K562 (cell line): Measurements from ENCODE around the gene DNAJC1. TPM values are rescaled to one million over a fixed set of nuclear protein-coding genes. Genes with fewer than 3 reads are reported as not detected.

Experiments
- BRD9 ChIP-seq: fragments of 450-650 bp; IDR thresholded peaks from 2 replicates; pipeline ENCODE4 v1.6.1; 2018; ENCODE audit warnings: low read depth; ENCODE audit not compliant: partially characterized antibody
- E2F3 ChIP-seq: fragments of 250-450 bp; sonication (Bioruptor Pico); IDR thresholded peaks from 2 replicates; pipeline ENCODE4 v1.4.0; 2020; ENCODE audit warnings: mild to moderate bottlenecking
- ELF1 ChIP-seq: fragments of 200-800 bp; sonication (Bioruptor generic); IDR thresholded peaks from 2 replicates; pipeline ENCODE4 v1.6.1; 2016; ENCODE audit warnings: missing genetic modification characterization, missing compliant biosample characterization
- HNRNPK ChIP-seq: fragments of 200-400 bp; formaldehyde crosslinking; IDR thresholded peaks from one replicate; pipeline ENCODE4 v1.6.1; 2018; ENCODE audit warnings: mild to moderate bottlenecking, low read depth, low read length; ENCODE audit not compliant: poor library complexity, severe bottlenecking
- JUN ChIP-seq, 2 experiments: sonication (generic) in 1 of 2; formaldehyde crosslinking in 1 of 2; IDR thresholded peaks; 2 replicates each; pipeline versions ENCODE4 v1.6.1 to v1.8.0; 2012 to 2022; ENCODE audit warnings: borderline replicate concordance in 2 of 2, mild to moderate bottlenecking in 2 of 2, improper control_type of control experiment in 1 of 2, low read depth in 1 of 2, low read length in 1 of 2, missing genetic modification reagents in 1 of 2
- NCOA1 ChIP-seq: fragments of 450-650 bp; IDR thresholded peaks from 2 replicates; pipeline ENCODE4 v1.6.1; 2016; ENCODE audit warnings: low read depth
- PHF8 ChIP-seq: fragments of 200-600 bp; sonication (generic); IDR thresholded peaks from 2 replicates; pipeline ENCODE4 v1.6.1; 2012; ENCODE audit warnings: mixed run types, mild to moderate bottlenecking, inconsistent platforms, low read length, moderate library complexity, borderline replicate concordance
- ZBED1 ChIP-seq: IDR thresholded peaks from 2 replicates; pipeline ENCODE4 v1.6.1; 2014
- ZBTB49 ChIP-seq: sonication (generic); formaldehyde crosslinking; IDR thresholded peaks from 2 replicates; pipeline ENCODE4 v1.8.0; 2022; ENCODE audit warnings: missing genetic modification reagents, mild to moderate bottlenecking, borderline replicate concordance
- ZNF639 ChIP-seq, 2 experiments: fragments of 200-800 bp in 1 of 2; sonication (Bioruptor generic) in 1 of 2; sonication (generic) in 1 of 2; formaldehyde crosslinking in 1 of 2; IDR thresholded peaks in 1 of 2; conservative IDR thresholded peaks in 1 of 2; 2 replicates each; pipeline versions ENCODE4 v1.5.0 to v1.6.1; 2016 to 2020; ENCODE audit warnings: missing compliant biosample characterization in 1 of 2, missing genetic modification characterization in 1 of 2, missing genetic modification reagents in 1 of 2
- polyA plus RNA-seq, 8 experiments: library from polyadenylated mRNA; depleted of rRNA in 4 of 8; stranded (reverse) in 5 of 8; unstranded in 3 of 8; fragments of >200 nt; fragmentation: Nextera tagmentation in 2 of 8; fragmentation: Illumina TruSeq in 1 of 8; extraction: Ambion mirVana in 2 of 8; extraction: Trizol in 1 of 8; gene quantifications; 2 replicates each; pipeline versions ENCODE4 v1.2.1 to v1.2.3, GENCODE V29; 2011 to 2014; ENCODE audit warnings: inconsistent platforms in 1 of 8, missing spikeins in 1 of 8
- total RNA-seq, 7 experiments: library from RNA; depleted of rRNA in 6 of 7; stranded (reverse); fragments of >200 nt in 6 of 7; fragmentation: Illumina TruSeq in 2 of 7; extraction: Trizol in 2 of 7; gene quantifications; 2 replicates each; pipeline versions ENCODE4 v1.2.1 to v1.2.3, GENCODE V29; 2011 to 2021; ENCODE audit warnings: low replicate concordance in 1 of 7
- TF ChIP-seq, protein P1 (sequence below): sonication (generic); formaldehyde crosslinking; IDR thresholded peaks from 2 replicates; pipeline ENCODE4 v1.8.0; 2023; ENCODE audit warnings: missing genetic modification reagents, mild to moderate bottlenecking, borderline replicate concordance
- TF ChIP-seq, protein P2 (sequence below): sonication (generic); formaldehyde crosslinking; IDR thresholded peaks from 2 replicates; pipeline ENCODE4 v1.8.1; 2023; ENCODE audit warnings: mild to moderate bottlenecking, missing genetic modification reagents

The DNAJC1 gene
- total and polyA plus RNA-seq, 9 of the 15 experiments (the other 6 are each of a cell fraction or from before 2014, with no cell fraction given), result 5.4 to 77.6 (median 40.3) TPM

DNA sequence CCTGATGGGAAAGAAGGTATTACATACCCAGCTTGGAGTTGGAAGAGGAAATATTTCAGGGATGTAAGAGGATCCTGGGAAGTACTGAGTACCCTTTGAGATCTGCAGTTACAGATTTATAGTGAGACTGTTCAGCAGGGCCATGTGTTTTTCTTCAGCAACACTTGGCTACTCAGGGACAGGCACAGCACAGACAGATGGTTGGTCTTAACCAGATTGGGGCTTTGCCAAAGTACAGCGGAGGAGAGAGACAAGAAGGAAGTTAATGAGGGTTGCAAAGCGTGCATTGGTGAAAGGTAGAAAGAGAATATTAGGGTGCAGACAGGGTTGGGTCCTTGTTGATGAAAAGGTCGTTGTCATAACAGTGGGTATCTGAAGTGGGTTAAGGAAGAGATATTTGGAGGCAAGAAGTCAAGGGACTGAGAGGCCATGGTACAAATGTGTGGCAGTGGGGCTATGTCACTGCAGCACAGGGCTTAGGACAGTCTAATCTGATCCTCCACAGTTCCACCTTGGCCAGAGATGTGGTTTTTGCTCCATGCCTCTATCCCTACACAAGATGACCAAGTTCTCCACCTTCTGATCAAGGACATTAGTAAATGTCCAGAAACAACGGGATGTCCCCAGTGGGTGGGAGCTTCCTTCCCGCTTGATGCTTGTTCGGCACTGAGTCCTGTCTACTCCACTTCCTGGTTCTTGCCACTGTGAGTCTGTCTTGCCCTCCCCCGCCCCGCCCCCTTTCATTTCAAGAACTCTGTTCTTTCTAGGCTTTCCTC is 18.9 kb upstream of the DNAJC1 start (continued):
- TF ChIP-seq ZNF639 (CRISPR knock-in tag; conservative IDR thresholded peaks at IDR 0.05 in 1 of 2, IDR thresholded peaks at IDR 0.05 in 1 of 2) (no peak), BRD9 (peak; percentile 32), NCOA1 (no peak), ZBED1 (no peak), JUN (IDR thresholded peaks at IDR 0.05; ENCODE audit: borderline replicate concordance, low read depth, low read length) (no peak), JUN (CRISPR knock-in tag; IDR thresholded peaks at IDR 0.05; ENCODE audit: borderline replicate concordance) (no peak), ZBTB49 (CRISPR knock-in tag) (no peak), PHF8 (peak; percentile 38; the same call in 1 of the 2 replicates), E2F3 (no peak), ELF1 (tag) (peak; percentile 80), HNRNPK (no peak)
- TF ChIP-seq, protein P1, sequence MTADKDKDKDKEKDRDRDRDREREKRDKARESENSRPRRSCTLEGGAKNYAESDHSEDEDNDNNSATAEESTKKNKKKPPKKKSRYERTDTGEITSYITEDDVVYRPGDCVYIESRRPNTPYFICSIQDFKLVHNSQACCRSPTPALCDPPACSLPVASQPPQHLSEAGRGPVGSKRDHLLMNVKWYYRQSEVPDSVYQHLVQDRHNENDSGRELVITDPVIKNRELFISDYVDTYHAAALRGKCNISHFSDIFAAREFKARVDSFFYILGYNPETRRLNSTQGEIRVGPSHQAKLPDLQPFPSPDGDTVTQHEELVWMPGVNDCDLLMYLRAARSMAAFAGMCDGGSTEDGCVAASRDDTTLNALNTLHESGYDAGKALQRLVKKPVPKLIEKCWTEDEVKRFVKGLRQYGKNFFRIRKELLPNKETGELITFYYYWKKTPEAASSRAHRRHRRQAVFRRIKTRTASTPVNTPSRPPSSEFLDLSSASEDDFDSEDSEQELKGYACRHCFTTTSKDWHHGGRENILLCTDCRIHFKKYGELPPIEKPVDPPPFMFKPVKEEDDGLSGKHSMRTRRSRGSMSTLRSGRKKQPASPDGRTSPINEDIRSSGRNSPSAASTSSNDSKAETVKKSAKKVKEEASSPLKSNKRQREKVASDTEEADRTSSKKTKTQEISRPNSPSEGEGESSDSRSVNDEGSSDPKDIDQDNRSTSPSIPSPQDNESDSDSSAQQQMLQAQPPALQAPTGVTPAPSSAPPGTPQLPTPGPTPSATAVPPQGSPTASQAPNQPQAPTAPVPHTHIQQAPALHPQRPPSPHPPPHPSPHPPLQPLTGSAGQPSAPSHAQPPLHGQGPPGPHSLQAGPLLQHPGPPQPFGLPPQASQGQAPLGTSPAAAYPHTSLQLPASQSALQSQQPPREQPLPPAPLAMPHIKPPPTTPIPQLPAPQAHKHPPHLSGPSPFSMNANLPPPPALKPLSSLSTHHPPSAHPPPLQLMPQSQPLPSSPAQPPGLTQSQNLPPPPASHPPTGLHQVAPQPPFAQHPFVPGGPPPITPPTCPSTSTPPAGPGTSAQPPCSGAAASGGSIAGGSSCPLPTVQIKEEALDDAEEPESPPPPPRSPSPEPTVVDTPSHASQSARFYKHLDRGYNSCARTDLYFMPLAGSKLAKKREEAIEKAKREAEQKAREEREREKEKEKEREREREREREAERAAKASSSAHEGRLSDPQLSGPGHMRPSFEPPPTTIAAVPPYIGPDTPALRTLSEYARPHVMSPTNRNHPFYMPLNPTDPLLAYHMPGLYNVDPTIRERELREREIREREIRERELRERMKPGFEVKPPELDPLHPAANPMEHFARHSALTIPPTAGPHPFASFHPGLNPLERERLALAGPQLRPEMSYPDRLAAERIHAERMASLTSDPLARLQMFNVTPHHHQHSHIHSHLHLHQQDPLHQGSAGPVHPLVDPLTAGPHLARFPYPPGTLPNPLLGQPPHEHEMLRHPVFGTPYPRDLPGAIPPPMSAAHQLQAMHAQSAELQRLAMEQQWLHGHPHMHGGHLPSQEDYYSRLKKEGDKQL (CRISPR knock-in tag), result no peak
- TF ChIP-seq, protein P2, sequence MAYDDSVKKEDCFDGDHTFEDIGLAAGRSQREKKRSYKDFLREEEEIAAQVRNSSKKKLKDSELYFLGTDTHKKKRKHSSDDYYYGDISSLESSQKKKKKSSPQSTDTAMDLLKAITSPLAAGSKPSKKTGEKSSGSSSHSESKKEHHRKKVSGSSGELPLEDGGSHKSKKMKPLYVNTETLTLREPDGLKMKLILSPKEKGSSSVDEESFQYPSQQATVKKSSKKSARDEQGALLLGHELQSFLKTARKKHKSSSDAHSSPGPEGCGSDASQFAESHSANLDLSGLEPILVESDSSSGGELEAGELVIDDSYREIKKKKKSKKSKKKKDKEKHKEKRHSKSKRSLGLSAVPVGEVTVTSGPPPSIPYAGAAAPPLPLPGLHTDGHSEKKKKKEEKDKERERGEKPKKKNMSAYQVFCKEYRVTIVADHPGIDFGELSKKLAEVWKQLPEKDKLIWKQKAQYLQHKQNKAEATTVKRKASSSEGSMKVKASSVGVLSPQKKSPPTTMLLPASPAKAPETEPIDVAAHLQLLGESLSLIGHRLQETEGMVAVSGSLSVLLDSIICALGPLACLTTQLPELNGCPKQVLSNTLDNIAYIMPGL (CRISPR knock-in tag), result no peak
